Urothelium cell line (cell line): ENCODE measurements around the gene CYB561D1.
A peak's percentile ranks its signal among the peaks of the same experiment; 100 is the strongest.

ENCODE experiments used
- DNase-seq: peaks from one replicate; pipeline ENCODE4 v3.0.0; 2011; ENCODE audit warnings: low spot score, mixed read lengths
- FAIRE-seq: peaks from 2 replicates; lab custom pipeline; 2011; peaks lifted over from hg19 to GRCh38; lab: Jason Lieb, UNC

CYB561D1 gene

DNA sequence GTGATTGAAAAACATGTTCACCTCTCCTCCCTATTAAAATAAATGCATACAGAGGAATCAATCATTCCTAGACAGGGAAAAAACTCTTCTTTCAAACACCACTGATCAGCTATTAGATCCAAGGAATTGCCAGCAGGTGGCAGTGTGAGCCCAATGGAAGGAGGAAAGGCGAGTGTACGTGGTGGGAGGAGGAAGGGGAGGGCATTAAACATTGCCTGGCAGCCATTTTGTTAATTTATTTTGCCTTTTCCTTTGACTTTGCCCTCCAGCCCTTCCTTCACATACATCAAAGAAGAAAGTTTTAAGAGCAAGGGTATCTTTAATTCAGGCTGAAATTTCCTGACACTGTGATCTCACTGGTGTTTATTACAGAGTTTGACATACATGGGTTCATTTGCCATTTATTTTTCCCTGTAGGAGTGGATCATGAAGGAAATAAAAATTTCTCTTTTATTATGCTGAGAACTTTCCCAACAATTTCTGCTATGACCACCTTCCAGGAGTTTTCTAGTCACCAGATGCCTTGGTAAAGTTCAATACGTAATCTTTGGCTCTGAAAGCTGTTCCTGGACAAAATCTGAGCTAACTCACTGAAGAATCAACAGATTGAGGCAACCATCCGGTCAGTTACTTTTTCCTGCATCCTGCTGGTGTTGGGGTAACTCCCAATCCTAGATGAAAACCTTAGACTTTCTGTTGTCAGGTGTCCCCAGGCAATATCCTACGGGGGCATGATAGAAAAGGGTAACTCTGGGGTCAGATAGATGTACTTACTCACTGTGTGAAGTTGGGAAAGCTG lies 52.6 kb downstream of the CYB561D1 start:
- FAIRE-seq, result peak; percentile 82
- DNase-seq, result peak; percentile 92

DNA sequence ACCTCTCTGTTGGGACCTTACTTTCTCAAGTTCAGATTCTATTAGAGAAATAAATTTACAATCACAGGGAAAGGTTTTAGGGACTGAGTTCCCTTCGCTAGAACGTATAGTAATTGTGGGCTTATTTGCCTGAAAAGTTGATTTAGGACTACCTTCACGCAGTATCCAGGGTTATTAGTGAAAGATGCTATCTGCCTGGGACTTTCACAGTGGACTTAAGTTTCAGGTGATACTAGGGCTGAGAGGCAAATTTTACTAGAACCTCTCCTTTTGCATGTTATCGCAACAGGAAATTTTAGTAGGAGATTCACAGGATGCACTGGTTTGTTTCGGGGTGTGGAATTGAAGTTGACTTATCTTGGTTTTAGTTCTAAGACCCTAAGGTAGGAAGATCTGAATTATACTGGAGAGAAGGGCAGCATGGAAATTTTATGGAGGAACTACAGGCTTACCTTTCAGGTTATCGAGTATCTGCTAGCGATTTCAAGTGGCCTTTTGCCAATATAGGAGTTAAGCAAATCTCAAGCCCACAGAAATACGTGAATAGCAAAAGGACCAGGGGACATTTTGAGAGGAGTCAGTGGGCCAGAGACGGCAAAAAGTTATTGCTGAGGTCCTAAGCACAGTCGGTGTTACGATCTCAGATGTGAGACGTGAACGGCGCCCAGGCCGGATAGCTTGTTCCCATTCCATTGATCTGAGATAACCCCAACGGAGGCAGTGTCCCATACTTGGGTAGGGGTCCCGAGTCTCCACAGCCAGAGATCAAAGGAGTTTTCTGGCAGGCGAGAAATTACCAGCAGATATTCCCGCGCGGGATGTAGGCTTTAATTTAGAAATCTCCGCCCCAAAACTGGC lies 53.8 kb downstream of the CYB561D1 start:
- DNase-seq (peak; percentile 3), FAIRE-seq (no peak)

DNA sequence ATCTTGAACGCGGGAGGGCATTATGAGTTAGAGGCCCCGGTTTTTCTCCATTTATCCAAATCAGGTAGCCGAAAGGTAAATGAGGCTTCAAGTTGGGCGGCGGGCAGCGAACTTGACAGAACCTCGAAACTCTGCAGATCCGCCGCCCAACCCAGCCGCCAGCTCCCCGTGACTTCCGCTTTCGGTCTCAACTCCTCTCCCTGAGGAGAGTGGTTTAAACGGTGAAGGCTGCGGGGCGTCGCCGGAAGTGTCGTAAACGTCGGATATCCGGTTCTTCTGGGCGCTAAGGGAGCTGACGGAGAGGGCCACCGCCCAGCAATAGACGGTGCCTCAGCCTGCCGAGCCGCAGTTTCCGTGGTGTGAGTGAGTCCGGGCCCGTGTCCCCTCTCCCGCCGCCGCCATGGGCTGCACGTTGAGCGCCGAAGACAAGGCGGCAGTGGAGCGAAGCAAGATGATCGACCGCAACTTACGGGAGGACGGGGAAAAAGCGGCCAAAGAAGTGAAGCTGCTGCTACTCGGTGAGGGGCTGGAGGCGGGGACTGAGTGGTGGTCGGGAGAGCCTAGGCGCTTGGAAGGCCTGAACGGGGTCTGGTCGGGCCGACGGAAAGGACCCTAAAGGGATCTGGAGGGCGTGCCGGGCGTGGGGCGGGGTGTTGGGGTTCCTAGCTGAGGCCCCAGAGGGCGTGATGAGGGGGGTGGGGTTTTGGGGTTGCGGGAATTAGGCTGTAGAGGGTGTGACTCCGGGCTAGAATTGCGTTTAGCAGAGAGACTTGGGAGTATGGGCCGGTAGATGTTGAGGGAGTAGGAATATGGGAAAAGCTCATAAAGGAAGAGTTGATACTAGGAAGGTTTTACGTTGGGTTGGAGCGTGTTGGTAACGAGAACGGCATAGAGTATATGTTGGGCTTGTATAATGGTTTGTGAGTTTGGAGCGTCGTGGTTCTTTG lies 54.7 kb downstream of the CYB561D1 start, which contains the start of gene GNAI3:
GNAI3 (plus strand) TSS at position 295 of the 947 bp plus-strand sequence; CDS start at position 401, 106 bp downstream.
- DNase-seq (peak; percentile 97), FAIRE-seq (peak; percentile 78)
